HG03342 (cell line): Measurements from ENCODE around the gene TYK2.
"Not testable (repeated sequence)": the region's sequence is repeated elsewhere in the genome, so short reads cannot be mapped to it uniquely, and the experiment has no call there.

ENCODE experiments used
- ATAC-seq: cut with Tn5 transposase; IDR thresholded peaks from one replicate; pipeline ENCODE4 v1.9.1; 2021; ENCODE audit warnings: mild to moderate bottlenecking, moderate library complexity; ENCODE audit not compliant: unreplicated experiment

TYK2 gene

GRCh38 chr19:10336725-10337124 is 43.6 kb downstream of the TYK2 start:
- not testable (repeated sequence) for ATAC-seq

DNA sequence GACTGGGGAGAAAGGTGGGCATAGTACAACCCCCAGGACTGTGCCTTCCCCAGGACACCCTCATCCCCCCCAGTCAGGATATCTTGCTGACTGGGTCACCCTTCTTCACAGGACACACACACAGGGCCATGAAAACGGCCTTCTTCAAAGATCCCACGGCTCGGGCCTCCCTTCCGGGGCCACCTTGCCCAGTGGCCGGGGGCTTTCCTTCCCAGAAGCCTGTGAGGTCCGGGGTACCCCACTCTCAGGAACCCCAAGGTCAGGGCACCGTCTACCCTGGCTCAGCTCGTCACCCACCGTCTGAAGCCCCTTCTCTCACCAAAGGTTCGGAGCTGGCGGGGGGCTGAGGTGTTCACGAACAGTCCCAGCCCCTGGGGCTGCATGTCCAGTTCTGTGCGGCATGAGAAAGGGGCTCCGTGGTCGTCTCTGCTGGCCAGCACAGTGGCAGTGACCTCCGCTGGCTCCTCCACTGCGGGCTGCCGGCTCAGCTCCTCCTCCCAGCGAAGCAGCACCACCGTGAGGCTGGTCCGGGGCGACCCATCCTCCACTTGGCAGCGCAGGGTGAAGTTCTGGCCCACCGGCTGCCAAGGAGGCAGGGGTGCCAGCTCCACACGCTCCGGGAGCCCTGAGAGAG is 44.9 kb downstream of the TYK2 start:
- ATAC-seq = no peak

- ATAC-seq = no peak
Observed at GRCh38 chr19:10334588-10335351, 45.6 kb downstream of the TYK2 start.

- no peak for ATAC-seq
Observed at GRCh38 chr19:10333758-10334587, 46.4 kb downstream of the TYK2 start.

DNA sequence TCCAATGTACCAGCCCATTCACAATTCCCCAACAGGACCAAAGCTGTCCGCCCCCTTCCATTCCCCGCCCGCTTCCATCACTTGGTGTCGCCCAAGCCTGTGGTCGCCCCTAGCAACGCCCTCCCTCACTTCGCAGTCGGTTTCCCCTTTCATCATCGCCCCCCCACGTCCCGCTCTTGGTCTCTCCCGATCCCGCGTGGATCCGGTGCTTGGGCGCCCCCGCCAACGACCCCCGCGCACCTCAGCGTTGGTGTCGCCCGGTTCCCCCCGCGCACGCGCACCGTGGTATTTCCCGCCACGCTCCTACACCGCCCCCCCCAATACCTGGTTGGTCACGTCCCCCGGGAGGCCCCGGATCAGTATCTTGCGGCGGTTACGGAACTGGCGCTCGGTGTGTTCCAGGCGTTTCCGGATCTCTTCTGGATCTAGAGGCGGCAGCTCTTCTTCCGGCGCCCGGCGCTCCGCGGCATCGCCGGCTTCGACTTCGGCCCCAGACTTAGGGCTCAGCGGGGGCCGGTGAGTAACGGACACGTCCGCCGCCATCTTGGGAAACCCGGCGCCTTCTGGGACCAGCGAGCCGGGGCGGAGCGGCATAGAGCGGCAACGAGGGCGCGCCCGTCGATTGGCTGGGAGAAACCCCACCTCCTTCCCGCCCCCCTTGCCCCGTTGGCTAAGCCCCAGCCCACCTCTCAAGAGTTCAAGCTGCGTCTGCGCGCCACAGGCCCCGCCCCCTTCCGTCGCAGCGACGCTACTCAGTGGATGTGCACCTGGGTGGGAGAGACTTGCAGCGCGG is 47.2 kb downstream of the TYK2 start, which contains the start of gene RAVER1:
Gene RAVER1, minus strand, starts transcription at position 565 of the 793 bp plus-strand sequence. Its CDS starts 22 bp downstream, at position 543.
- ATAC-seq = peak; percentile 90

- peak; percentile 4 for ATAC-seq
Observed at GRCh38 chr19:10332158-10332964, 48.0 kb downstream of the TYK2 start.

DNA sequence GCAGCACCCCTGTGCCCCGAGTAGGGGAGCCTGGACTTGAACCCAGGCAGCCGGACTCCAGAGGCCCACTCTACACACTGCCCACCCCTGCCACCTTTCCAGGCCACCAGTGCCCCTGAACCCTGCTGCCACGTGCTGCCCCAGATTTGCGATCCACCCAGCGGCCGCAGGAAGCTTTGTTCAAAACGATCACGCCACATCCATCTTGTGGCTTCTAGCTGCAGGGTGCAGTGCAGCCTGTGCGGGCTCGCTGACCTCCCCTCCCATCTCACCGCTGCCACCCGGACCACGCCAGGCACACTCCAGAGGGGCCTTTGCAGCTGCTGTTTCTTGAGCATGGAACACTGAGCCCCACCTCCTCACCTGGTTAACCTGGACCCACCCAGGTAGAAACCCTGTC is 50.8 kb downstream of the TYK2 start:
- no peak for ATAC-seq

DNA sequence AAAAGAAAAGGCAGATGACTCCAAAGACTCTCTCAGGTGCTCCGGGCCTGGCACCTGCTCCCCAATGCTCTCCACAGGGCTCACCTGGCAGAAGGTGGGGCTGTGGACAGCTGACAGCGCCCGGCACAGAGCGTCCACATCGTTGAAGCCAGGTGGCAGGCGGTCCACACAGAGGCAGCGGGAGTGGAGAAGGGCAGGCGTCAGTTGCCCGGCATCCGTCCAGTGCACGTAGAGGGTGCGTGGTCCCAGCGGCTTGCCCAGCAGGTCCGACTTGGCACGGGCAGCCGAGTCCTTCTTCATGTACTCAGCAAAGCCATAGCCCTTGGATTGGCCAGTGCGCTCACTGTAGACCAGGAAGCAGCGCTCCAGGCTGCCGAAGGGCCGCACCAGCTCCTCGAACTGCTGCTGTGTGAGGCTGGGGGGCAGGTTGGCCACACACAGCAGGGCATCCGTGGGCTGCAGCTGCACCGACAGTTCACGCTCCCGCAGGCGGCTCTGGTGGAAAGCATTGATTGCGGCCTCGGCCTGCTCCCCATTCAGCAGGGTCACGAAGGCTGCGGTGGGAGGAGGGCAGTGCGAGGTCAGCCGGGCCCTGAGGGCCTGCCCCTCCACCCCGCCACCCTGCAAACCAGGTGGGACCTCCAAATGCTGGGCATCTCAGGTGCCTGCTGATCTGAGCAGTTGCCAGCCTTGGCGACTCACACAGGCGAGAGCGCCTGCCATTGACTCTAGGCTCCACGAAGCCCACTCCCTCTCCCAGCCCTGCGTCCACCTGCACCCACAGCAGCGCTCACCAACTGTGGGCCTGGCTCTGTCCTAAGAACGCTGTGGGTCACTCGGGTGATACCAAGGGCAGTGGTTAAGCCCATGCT is 51.6 kb downstream of the TYK2 start:
- ATAC-seq = no peak

- no peak for ATAC-seq
Observed at GRCh38 chr19:10327793-10328192, 52.6 kb downstream of the TYK2 start.

- ATAC-seq = no peak
Observed at GRCh38 chr19:10325732-10326131, 54.6 kb downstream of the TYK2 start.

DNA sequence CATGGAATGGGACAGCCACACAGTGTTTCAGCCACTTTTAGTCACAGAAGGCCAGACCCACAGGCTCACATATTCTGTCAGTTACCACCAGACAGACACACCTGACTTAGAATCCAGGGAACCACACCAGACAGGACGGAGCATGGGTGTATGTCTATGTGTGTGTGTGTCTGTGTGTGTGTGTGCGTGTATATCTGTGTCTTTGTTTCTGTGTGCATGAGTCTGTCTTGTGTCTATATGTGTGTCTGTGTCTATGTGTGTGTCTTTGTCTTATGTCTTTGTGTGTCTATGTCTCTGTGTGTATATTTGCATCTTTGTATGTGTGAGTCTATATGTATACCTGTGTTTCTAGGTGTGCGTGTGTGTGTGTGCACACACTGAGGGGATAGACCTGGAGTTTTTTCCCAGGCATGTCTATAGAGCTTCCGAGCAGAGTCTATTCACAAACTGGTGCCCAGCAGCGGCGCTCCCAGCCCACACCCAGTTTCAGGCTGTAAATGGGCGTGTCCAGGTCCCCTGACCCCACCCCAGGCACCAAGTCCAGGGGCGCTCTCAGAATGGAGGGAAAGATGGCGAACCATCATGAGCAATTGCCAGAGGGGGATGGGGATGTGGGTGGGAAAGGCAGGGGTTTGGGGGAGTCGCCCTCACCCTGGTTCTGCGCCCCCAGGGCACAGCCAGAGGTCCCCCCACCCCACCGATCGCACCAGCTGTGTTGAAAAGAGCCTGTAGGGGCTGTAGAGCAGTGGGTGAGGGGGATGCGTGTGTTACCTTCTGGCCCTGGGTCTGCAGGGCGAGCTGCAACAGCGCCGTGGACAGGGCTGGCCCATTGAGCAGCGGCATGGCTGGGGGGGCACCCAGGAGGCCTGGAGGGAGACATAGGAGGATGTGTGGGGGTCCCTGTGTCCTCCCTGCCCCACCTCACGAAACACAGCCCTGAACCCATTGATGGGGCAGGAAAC is 58.2 kb downstream of the TYK2 start:
- ATAC-seq = no peak

DNA sequence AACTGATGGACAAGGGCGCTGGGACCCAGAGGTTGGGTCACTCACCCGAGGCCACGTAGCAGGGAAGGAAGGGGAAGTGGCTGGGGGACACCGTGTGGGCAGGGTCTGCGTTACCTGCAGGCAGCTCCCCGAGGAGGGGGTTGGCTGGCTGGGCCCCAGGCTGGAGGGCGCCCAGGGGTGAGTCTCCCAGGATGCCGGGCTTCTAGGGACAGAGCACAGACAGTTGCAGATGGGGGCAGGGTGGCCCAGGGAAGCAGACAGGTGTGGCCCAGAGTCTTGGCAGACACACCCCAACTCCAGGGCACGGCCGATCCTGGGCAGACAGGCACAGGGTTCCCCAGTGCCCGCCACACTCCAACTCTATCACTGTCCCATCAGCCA is 59.0 kb downstream of the TYK2 start:
- no peak for ATAC-seq

GRCh38 chr19:10320602-10321416 is 59.6 kb downstream of the TYK2 start:
- ATAC-seq = no peak

- ATAC-seq = no peak
Observed at GRCh38 chr19:10318807-10319682, 61.3 kb downstream of the TYK2 start.

DNA sequence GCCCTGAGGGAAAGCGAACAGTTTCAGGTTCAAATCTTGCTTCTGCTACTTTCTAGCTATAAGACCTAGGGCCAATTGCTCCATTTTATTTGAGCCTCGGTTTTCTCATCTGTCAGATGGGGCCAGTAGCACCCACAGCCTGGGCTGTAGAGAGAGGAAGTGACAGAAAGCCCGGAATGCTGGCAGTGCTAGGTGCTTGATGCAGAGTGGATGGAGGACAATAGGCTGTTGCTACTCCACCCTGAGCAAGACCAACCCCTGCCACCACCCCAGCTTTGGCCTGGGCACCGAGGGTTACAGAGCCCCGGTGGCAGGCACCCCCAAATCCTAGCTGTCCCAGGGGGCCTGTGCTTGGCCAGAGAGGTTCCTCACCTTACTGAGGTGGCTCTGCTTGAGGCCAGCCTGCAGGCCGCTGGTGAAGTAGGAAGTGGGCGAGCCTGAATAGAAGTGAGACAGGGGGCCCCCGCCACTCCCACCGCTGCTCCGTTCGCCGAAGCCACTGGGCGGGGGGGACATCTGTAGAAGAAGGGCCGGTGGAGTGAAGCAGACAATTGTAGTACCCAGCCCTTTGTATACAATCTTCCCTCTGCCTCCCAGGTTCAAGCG is 62.4 kb downstream of the TYK2 start:
- no peak for ATAC-seq
